SH-SY5Y (cell line): Measurements from ENCODE around the gene SRF.

Source experiments
- GATA2 ChIP-seq: IDR thresholded peaks from 2 replicates; pipeline ENCODE4 v1.6.1; 2011; ENCODE audit warnings: mild to moderate bottlenecking, low read depth, low read length
- GATA3 ChIP-seq: IDR thresholded peaks from 2 replicates; pipeline ENCODE4 v1.6.1; 2011; ENCODE audit warnings: low read depth, mild to moderate bottlenecking, low read length, moderate library complexity

Gene SRF

GRCh38 chr6:43228951-43229802 is 58.1 kb downstream of the SRF start, which contains the start of gene DNPH1:
Gene DNPH1, minus strand, starts transcription at chr6:43229481. Its CDS starts 25 bp downstream, at chr6:43229456.
- TF ChIP-seq GATA2 (no peak), GATA3 (no peak)

DNA sequence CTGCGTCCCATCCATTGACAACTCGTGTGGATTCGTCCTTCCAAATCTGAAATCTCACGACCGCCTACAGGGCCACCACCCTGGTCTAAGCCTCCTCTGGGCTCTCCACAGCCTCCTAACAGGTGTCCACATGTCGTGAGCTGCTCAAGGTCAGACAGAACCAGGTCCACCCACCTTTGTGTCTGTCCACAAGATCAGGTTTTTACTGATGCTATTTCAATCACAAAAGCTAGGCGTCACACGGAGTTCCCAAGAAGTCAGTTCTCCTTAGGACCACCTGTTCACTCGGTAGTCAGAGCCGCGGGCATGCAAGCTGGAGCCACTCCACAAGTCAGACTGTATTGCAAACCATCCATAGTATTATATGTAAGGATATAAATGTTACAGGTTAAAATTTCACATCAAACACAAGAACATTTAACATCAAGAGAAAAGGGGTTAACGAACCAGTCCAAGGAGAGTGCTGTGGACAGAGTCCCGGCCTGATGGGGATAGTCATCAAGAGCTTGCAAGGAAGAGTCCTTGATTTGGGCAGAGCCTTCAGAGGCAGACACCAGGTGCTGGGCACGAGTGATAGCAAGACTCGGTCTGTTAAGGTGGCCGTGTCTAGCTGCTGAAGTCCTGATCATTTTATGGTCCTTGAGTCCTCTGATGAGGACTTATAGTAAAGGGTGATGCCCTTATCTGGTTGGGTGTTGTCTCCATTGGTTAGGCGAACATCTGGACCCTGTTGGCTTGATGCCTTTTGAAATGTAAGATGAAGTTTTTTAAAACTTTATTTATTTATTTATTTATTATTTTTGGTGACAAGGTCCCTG is 58.9 kb downstream of the SRF start:
- TF ChIP-seq GATA3 (no peak), GATA2 (no peak)

- TF ChIP-seq GATA2 (no peak), GATA3 (no peak)
Measured at GRCh38 chr6:43231053-43231452, 60.0 kb downstream of the SRF start.
